RWPE2 (cell line): ENCODE measurements around the gene EDARADD.

Experiments
- ATAC-seq: fragments of 200-7000 bp; cut with Tn5 transposase; 3 replicates; pipeline ENCODE4 v1.9.1; 2021; ENCODE audit warnings: low read depth
- DNase-seq: peaks from one replicate; pipeline ENCODE4 v3.0.0-alpha.2; 2020; ENCODE audit warnings: low spot score
- H3K27ac ChIP-seq: fragments of 450-650 bp; 2 replicates; pipeline ENCODE4 v1.5.1; 2017; ENCODE audit warnings: mild to moderate bottlenecking; ENCODE audit not compliant: poor library complexity, severe bottlenecking
- H3K27me3 ChIP-seq: fragments of 250-450 bp; sonication (Bioruptor Pico); 2 replicates; pipeline ENCODE4 v1.5.1; 2021; ENCODE audit warnings: mild to moderate bottlenecking, moderate library complexity; ENCODE audit not compliant: insufficient read depth, poor library complexity, severe bottlenecking
- H3K36me3 ChIP-seq: fragments of 250-450 bp; sonication (Bioruptor Pico); 2 replicates; pipeline ENCODE4 v1.5.1; 2020; ENCODE audit warnings: low read depth, mild to moderate bottlenecking, moderate library complexity
- H3K4me1 ChIP-seq: fragments of 250-450 bp; sonication (Bioruptor Pico); 2 replicates; pipeline ENCODE4 v1.5.1; 2021; ENCODE audit warnings: mild to moderate bottlenecking, moderate library complexity; ENCODE audit not compliant: insufficient read depth, poor library complexity, severe bottlenecking
- H3K4me3 ChIP-seq: fragments of 250-450 bp; sonication (Bioruptor Pico); 2 replicates; pipeline ENCODE4 v1.5.1; 2021; ENCODE audit warnings: mild to moderate bottlenecking, moderate library complexity; ENCODE audit not compliant: severe bottlenecking
- H3K9me3 ChIP-seq: fragments of 250-450 bp; sonication (Bioruptor Pico); 2 replicates; pipeline ENCODE4 v1.5.1; 2021; ENCODE audit warnings: mild to moderate bottlenecking, moderate library complexity; ENCODE audit not compliant: severe bottlenecking
- TF ChIP-seq, protein P1 (sequence below): fragments of 450-650 bp; IDR thresholded peaks from one replicate; pipeline ENCODE4 v1.5.1; 2017; ENCODE audit warnings: mild to moderate bottlenecking, moderate library complexity; ENCODE audit not compliant: poor library complexity, severe bottlenecking

Gene EDARADD

DNA sequence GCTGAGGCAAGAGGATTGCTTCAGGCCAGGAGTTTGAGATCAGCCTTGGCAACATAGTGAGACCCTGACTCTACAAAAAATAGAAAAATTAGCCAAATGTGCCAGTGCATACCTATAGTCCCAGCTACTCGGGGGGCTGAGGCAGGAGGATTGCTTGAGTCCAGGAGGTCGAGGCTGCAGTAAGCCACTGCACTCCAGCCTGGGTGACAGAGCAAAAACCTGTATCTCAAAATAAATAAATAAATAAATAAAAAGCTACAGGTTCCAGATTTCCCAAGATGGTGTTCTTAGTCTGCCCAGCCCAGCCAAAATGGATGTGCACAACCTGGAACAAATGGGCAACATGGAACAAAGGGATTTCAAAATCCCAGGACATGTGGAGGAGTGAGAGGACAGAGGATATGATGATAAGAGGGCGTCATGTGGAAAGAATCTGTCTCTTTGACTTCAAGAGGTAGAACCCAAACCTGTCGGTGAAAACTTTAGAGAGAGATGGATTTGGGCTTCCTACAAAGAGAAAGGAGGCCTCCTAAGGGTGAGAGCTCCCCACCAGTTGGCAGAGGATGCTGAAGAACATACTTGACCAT, 3.2 kb downstream of the EDARADD start:
- H3K4me3 ChIP-seq, result no peak overlapping the region
- H3K36me3 ChIP-seq, result no peaks in the 10 kb centered on the region
- TF ChIP-seq, protein P1, sequence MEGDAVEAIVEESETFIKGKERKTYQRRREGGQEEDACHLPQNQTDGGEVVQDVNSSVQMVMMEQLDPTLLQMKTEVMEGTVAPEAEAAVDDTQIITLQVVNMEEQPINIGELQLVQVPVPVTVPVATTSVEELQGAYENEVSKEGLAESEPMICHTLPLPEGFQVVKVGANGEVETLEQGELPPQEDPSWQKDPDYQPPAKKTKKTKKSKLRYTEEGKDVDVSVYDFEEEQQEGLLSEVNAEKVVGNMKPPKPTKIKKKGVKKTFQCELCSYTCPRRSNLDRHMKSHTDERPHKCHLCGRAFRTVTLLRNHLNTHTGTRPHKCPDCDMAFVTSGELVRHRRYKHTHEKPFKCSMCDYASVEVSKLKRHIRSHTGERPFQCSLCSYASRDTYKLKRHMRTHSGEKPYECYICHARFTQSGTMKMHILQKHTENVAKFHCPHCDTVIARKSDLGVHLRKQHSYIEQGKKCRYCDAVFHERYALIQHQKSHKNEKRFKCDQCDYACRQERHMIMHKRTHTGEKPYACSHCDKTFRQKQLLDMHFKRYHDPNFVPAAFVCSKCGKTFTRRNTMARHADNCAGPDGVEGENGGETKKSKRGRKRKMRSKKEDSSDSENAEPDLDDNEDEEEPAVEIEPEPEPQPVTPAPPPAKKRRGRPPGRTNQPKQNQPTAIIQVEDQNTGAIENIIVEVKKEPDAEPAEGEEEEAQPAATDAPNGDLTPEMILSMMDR, result no peak
- DNase-seq (no peak), ATAC-seq (no peak)
- no peaks in the 10 kb centered on the region for H3K4me1 ChIP-seq
- H3K9me3 ChIP-seq, result no peaks in the 10 kb centered on the region
- H3K27ac ChIP-seq, result no peak overlapping the region
- H3K27me3 ChIP-seq, result no peaks in the 10 kb centered on the region

GRCh38 chr1:236398538-236398937, 4.5 kb downstream of the EDARADD start:
- H3K27me3 ChIP-seq, result no peaks in the 10 kb centered on the region
- TF ChIP-seq, protein P1, result no peak
- ATAC-seq, result no peak

GRCh38 chr1:236400061-236400603, 6.0 kb downstream of the EDARADD start:
- TF ChIP-seq, protein P1, result no peak
- no peaks in the 10 kb centered on the region for H3K9me3 ChIP-seq
- no peaks in the 10 kb centered on the region for H3K27me3 ChIP-seq
- no peak for ATAC-seq
- no peaks in the 10 kb centered on the region for H3K36me3 ChIP-seq
- no peaks in the 10 kb centered on the region for H3K4me1 ChIP-seq
- H3K4me3 ChIP-seq, result no peak overlapping the region
- no peak overlapping the region for H3K27ac ChIP-seq
- DNase-seq, result no peak

More at GRCh38 chr1:236398538-236398937, 4.5 kb downstream of the EDARADD start:
- no peaks in the 10 kb centered on the region for H3K9me3 ChIP-seq
- H3K27ac ChIP-seq, result no peak overlapping the region
- H3K4me3 ChIP-seq, result no peak overlapping the region
- no peaks in the 10 kb centered on the region for H3K4me1 ChIP-seq
- no peak for DNase-seq
- no peaks in the 10 kb centered on the region for H3K36me3 ChIP-seq

DNA sequence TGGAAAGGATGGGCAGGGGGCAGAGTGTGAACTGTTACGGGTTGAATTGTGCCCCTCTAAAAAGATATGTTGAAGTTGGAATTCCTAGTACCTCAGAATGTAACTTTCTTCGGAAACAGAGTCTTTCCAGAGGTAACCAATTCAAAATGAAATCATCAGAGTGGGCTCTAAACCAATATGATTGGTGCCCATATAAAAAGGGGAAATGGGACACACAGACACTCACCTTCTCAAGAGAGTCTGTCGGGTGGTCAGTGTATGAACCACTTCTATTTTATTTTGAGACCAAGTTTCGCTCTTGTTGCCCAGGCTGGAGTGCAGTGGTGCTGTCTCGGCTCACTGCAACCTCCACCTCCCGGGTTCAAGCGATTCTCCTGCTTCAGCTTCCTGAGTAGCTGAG, 7.6 kb downstream of the EDARADD start:
- H3K27me3 ChIP-seq, result no peaks in the 10 kb centered on the region
- H3K27ac ChIP-seq, result no peak overlapping the region
- no peaks in the 10 kb centered on the region for H3K4me1 ChIP-seq
- no peaks in the 10 kb centered on the region for H3K36me3 ChIP-seq
- TF ChIP-seq, protein P1, result no peak
- no peaks in the 10 kb centered on the region for H3K9me3 ChIP-seq
- ATAC-seq (no peak), DNase-seq (no peak)
- H3K4me3 ChIP-seq, result no peak overlapping the region
